Hematopoietic multipotent progenitor cell treated with erythropoietin and hydrocortisone succinate and interleukin-3 and kit ligand, for 6 days (in vitro differentiated cells): Measurements from ENCODE around the gene TAF10.

Experiments
- DNase-seq: peaks from one replicate; pipeline ENCODE4 v3.0.0-alpha.2; 2015

The TAF10 gene

DNA sequence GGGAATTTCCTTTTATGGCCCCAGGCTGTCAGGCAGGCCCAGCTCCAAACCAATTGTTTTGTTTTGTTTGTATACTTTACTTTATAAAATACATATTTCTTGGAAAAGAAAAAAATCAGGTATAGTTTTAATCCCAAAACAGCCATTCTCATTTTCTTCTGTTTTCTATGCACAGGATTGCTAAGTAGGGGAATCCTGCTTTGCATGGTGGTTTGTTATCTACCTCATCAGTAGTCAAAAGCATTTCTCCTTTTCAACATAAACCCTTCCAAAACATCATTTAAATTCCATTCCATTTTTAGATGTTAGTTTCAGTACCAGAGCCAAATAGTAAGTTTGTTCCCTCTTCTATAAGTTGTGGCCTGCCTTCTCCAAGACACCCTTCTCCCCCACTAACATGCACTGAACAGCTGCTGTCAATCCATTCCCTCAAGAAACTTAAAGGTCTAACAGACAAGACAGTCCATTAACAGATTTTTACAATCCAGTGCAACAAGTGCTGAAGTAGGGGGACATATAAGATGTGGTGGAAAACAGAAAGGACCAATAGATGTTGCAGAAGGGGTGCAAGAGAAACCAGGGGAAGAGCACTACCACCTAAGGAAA is 4.7 kb downstream of the TAF10 start:
- DNase-seq, result no peak

DNA sequence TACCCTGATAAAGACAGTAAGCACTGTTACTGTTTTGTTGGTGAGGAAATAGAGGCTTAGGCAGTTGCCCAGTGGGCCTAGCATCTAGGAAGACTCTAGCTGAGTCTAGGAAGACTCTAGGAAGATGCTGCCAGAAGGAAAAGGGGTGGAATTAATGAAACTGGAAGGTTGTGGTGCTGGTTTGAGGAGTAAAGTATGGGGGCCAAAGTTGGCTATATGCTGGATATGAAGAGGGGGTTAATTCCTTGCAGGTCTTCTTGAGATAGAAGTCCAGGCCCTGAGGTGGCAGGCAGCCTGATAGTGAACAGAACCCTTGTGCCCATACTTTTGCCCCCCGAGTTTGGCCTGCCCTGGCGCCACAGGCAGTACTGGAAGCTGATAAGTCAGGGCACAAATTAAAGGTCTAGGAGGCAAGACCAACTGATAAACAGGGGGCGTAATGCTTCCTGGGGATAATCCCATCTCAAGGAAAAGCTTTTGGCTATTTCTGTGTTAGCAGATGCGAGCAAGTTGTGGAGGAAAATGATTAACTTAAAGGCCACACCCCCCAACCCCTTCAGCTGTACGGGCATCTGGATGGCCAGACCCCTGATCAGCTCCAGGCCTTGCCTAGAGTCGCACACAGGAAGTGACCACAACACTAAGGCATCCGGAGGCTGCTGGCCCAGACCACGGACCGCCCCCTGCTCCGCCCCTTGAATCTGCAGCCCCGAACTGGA is 5.4 kb downstream of the TAF10 start:
- peak; percentile 86 for DNase-seq

DNA sequence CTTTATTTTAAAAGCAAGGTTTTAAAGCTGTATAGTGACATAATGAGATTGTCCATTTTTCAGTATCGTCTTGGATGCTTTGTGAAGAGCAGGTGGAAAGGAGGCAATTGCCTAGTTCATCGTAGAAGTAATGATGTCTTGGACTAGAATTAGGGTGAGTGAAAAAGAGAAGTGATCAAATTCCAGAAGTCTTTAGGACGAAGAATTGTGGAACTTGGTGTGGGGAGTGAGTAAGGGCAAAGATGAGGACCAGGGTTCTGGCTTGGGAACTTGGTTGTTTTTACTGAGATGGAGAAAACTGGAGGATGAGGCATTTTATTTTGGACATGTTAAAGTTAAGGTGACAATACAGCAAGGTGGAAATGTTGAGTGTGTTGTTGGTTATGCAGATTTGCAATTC is 7.2 kb downstream of the TAF10 start:
- DNase-seq, result no peak

DNA sequence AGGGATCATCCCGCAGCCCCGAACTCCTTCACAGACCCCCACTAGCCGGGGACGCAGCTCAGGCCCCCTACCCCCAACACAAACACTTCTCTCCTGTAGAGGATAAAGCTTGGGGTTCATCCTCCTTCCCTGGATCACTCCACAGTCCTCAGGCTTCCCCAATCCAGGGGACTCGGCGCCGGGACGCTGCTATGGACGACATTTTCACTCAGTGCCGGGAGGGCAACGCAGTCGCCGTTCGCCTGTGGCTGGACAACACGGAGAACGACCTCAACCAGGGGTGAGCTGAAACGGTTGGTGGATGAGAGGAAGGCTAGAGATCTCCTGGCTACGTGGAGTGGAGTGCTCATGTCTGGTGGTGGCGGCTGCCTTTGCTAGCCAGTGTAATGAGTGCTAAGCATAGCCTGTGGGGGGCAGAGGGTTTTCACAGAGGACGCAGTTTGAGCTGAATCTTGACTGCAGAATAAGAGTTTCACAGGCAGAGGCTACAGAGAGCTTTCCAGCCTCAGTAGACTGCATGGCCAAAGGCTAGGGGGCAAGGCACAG is 7.9 kb downstream of the TAF10 start:
- DNase-seq, result peak; percentile 80

DNA sequence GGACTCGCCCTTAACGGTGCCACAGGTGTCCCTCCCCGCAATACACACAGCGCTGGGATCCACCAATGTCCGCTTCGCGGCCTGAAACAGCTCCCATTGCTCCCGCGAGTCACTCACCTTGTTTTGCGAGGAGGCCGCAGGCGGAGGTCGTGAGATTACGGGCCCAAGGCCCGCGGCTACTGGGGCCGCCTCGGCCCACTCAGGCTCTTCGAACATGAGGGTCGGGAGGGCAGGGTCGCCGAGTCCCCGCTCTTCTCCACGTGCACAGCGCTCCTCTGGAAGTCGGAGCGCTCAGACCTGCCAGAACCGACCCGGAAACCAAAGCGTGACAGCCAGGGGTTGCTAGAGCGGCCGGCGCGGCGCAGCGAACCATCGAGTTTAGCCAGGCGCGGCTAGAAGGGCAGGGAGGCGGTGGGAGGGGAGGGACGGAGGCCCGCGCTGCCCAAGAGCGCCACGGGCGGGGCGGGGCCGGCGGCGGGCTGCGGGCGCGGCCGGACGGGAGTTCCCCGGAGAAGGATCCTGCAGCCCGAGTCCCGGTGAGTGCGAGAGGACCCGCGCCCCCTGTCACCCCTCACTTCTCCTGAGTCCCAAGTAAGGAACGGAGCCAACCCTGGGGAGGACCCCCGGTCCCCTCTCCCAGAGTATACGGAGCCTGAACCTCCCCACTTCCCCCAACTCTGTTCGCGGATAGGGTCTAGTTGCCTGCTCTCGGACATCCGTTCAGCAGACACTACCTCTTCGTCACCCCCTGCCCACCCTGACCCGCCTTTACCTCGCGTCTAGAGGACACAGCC is 8.5 kb downstream of the TAF10 start, which contains the start of the genes ILK and RRP8:
TSS of gene ILK (plus strand) at position 488 of the 794 bp plus-strand sequence. CDS start 498 bp downstream, outside the sequence.
TSS of gene RRP8 (minus strand) at position 330 of the 794 bp plus-strand sequence. CDS start at position 216, 114 bp downstream.
- peak; percentile 95 for DNase-seq

DNA sequence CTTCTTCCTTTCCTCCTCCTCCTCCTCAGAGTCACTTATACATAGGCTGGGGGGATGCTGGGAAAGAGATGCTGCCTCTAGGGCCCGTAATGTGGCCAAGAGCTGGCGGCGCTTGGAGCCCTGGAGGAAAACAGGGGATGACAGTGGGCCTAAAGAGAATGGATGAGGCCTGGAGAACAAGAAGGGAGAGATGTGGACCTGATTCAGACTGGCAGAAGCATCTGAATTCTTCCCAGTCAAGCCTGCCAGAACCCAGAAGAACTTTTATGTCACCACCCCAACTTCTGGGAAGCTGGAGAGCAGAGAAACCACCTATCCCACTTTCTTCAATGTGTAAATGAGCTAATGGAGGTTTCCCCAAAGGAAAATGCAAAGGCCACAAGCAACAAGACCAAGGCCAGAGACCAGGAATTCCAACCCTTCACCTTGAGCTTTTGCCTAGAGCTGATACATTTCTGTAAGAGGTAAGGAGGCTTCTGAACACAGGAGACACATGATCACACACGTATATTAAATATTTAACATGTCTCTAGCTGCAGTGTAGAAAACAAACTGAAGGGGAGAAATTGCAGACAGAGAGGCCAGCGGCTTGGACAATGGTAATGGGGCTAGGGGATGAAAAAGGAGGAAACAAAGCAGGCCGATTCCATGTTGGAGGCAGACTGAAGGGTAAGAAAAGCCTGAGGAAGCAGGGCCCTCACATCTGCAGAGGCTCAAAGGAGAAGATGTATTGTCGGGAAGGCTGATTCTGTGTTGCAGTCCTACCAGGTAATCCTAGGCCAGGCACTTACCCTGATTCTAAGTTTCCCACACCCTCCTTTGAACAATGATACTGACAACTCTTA is 9.7 kb downstream of the TAF10 start:
- DNase-seq, result no peak

DNA sequence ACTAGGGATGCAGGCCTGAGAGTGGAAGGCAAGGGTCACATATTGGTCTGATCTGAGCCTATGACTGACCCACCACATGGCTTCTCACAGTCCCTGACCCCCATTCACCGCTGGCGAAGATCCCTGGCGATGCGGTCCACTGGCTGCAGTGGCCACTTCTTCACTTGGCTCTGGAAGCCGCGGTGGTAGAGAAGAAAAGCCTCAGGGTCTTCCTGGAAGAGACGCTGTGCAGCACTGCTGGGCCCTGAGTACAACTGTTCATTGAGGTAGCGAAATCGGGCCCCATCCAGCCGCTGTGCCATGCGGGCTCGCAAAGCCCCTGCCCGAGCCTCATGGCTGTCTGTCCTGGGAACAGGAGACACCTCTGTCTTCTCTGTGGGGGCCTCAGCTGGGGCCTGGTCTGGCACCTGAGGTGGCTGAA is 11.0 kb downstream of the TAF10 start:
- no peak for DNase-seq

DNA sequence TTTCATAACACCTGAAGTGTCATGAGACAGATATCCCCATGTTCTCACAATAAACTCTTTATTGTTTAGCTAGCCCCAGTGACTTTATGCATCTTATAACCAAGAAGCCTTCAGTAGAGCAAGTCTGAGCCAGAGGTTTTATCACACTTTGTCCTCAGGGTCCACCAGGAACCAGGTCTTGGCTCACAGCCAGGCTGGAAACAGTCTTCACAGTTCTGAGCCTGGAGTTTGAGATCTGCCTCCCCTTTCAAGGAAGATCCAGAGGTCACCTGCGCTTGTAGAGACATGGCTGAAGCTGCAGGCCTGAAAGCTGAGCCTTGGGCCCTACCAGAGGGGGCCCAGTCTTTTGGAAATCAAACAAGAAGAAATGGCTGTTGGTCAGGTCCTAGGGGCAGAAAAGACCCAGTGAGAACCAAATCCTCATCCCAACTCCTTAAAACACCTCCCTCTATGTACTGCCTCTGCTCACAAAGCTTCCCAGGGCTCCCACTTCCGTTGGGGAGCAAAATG is 12.1 kb downstream of the TAF10 start:
- no peak for DNase-seq

DNA sequence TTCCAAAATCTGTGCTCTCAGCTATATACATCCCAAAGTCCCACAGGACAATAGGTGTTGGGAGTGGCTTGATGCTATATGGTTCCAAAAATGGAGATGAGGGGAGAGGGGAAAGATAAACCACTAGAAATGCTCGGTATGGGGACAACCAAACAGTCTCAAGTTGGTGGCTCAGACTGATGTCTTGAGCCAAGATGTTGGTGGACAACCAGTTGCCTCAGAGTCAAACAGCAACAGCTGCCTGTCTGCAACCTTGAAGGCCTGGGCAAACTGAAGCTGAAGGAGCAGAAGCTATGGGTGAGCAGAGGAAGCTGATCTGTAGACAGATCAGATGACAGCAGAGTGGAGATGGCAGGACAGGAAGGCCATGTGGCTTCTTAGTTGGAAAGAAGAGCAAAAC is 12.6 kb downstream of the TAF10 start:
- DNase-seq, result no peak

DNA sequence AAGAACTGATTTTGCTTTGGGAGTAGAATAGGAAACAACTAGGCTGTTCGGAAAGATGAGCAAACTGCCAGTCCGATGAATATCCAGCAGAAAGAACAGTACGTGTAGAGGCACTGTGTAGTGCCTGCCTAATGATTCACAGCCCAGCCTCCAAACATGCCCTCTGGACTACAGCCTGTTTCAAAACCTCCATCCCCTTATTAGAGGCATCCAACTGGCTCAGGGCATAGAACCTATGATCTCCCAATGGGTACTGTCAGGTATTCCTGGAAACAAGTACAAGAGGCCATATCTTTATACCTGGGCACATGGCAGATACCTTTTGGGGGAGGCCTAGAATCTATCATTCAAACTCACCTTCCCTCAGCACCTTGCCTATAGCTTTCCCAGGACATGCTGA is 13.5 kb downstream of the TAF10 start:
- no peak for DNase-seq

DNA sequence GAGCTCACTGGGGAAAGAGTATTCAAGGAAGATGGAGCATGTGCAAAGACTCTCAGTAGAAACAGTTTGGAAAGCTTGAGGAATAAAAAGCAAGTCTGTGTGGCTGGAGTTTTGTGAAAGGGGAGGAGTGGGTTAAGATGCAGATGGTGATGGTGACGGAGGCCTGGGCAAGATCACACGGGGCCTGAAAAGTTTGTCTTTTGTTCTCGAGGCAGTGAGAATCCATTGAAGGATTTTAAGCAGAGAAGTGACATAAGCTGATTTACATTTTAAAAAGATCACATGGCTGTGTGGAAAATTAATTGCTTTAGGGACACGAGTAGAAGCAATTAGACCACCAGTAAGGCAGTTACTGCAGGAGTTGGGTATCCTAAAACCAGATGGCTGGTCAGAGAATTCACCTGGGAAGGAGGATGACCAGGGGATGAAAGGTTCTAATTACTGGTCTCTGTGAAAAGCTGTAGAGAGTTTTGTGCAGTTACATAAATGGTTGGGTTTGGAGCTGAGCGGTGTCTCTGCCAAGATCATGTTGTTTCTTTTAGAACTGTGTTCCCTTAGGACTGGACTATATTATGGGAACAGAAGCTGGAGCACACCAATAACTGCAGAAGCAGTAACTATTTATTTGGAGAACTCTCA is 15.7 kb downstream of the TAF10 start:
- no peak for DNase-seq

DNA sequence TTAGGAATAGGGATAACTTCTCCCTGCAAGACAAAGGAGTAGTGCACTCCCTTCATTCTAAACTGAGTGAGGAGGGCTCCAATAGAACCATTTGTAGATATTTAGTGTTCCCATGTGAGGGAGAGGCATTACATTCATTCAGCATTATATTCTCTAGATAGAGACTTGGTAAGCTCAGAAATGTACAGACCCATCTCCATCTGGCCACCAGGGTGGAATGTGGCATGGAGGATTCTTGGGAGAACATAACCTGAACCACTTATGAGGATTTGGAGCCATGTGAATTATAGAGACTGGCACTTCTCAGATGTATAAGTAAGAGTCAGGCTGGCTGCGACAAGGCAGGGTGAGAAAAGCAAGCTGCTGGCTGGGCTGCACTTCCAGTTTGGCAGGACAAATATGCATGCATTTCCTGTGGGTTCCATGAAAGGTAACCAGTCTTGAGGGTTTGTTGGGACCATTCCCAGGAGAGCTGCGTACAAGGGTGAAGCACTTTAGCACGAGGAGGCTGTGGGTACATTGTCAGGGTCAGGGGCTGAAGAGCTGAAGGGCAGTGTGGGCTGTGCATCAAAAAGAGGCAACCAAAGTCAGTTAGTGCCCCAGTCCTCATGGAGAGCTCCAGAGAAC is 17.8 kb downstream of the TAF10 start:
- no peak for DNase-seq

DNA sequence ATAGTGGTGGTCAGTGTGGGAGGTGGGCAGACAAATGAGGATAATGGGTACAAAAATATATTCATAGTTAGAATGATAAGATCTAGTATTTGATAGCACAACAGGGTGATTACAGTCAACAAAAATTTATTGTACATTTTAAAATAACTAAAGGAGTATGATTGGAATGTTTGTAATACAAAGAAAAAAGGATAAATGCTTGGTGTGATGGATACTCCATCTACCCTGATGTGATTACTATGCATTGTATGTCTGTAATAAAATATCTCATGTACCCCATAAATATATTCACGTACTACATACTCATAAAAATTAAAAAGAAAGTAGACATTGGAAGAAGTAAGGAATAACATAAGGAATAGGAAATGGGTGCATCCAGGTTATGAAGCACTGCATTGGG is 24.0 kb downstream of the TAF10 start:
- DNase-seq, result no peak

DNA sequence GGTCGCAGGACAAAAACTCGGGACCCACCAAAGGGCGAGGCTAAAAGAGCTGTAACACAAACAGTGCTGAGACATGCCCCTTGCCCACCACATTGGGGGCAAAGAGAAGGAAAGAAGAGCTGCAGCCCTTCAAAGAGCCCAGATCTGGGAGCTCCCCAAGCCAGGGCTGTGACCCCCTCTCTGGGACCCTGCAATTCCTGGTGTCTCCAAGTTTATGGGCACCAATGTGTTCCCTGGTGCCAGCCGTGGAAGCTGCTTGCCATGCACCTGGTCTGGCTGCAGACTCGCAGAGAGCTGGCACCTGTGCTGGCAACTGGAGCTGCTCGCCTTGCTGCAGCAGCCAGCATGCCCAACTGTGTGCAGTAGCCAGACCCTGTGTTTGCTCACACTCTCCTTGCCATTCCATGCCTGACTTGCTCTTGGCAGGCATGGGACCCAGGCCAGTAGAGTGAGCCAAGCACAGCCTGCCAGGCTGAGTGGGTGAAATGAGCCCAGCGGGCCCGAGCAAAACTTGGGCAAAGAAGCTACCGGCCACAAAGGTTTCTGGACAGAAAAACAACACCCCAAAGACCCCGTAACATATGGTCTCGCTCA is 24.6 kb downstream of the TAF10 start:
- DNase-seq, result no peak

DNA sequence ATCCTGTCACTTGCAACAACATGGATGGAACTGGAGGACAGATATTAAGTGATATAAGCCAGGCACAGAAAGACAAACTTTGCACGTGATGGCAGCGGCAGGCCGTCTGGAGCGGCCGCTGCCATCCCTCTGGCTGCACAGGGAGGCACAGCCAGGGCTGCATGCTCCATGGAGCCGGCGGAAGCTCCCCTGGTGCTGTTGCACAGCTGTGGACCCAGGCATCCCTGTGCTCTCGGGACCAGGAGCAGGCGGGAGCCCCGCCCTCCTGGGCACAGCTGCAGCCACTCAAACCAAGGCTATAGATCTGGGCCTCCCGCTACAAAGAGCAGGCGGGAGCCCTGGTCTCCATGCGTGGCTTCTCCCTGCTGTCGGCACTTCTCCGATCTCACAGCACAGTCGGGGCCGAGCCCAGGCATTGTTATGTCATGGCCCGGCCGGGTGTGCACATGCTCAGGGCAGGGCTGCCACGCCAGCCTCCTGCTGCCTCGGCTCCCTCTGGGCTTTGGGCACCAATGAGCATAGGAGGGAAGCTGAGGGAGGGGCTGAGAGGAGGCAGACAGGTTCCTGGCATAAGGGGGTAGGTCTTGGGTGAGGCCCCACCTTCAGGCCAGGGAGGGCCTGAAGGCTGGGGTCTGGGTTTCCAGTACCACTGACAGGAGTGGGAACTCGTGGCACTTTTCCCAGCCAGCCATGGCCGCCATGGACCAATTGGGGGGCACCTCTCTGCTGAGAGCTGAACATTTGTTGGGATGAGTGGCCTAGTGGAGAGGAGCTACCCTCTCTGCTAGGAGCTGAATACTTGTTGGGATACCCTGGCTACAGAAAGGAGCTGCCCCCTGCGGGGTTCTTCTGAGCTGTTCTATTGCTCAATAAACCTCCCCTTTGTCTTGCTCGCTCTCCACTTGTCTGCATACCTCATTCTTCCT is 25.3 kb downstream of the TAF10 start:
- DNase-seq, result no peak

DNA sequence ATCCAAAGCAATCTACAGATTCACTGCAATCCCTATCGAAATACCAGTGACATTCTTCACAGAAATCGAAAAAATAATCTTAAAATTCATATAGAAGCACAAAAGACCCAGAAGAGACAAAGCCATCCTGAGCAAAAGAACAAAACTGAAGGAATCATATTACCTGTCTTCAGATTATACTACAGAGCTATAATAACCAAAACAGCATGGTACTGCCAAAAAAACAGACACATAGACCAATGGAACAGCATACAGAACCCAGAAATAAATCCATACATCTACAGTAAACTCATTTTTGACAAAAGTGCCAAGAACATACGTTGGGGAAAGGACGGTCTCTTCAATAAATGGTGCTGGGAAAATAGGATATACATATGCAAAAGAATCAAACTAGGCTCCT is 27.5 kb downstream of the TAF10 start:
- DNase-seq, result no peak

DNA sequence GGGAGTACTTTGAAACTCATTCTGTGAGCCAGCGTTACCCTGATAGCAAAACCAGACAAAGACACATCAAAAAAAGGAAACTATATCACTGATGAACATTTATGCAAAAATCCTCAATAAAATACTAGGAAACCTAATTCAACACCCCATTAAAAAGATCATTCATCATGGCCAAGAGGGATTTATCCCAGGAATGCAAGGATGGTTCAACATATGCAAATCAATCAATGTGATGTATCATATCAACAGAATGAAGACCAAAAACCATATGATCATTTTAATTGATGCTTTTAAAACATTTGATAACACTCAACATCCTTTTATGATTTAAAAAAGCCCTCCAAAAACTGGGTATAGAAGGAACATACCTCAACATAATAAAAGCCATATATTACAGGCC is 28.4 kb downstream of the TAF10 start:
- no peak for DNase-seq

DNA sequence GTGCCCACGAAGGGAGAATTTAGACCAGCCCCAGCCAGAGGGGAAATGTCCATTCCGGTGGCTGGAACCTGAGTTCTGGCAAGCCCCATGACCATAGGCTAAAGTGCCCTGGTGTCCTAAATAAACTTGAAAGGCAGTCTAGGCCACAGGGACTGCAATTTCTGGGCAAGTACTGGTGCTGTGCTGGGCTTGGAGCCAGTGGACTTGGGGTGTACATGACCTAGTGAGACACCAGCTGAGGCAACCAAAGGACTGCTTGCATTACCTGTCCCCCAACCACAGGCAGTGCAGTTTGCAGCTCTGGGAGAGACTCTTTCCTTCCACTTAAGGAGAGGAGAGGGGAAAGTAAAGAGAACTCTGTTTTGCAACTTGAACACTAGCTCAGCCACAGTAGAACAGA is 32.3 kb downstream of the TAF10 start:
- no peak for DNase-seq

DNA sequence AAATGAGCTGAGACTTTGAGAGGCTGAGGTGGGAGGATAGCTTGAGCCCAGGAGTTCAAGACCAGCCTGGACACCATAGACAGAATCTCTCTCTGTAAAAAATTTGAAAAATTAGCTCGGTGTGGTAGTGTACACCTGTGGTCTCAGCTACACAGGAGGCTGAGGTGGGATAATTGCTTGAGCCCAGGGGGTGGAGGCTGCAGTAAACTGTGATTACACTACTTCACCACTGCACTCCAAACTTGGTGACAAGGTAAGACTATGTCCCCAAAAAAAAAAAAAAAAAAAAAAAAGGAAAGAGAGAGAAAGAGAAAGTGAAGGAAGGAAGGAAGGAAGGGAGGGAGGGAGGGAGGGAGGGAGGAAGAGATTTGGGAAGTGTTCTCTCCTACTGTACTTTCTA is 33.9 kb downstream of the TAF10 start:
- no peak for DNase-seq
